GM12891 (cell line): Measurements from ENCODE around the gene SMIM41.

Experiments used
- PAX5 ChIP-seq: IDR thresholded peaks from 2 replicates; pipeline ENCODE4 v1.6.1; 2011; ENCODE audit warnings: low read length, moderate library complexity, mild to moderate bottlenecking; ENCODE audit not compliant: insufficient read depth, severe bottlenecking
- POLR2A ChIP-seq: IDR thresholded peaks from 2 replicates; pipeline ENCODE4 v1.6.1; 2011; ENCODE audit warnings: low read depth, low read length, control low read depth
- TAF1 ChIP-seq: IDR thresholded peaks from 2 replicates; pipeline ENCODE4 v1.6.1; 2011; ENCODE audit warnings: low read depth, low read length, control low read depth

GRCh38 chr12:52090291-52090690, 10.8 kb downstream of the SMIM41 start:
- no peak for TF ChIP-seq PAX5
- no peak for TF ChIP-seq POLR2A
- no peak for TF ChIP-seq TAF1
